GM23338 (cell line): ENCODE data around the gene FOXD1.

Source experiments
- CREB1 ChIP-seq: fragments of 250-450 bp; sonication (Bioruptor Pico); IDR thresholded peaks from 2 replicates; pipeline ENCODE4 v1.5.0; 2020; ENCODE audit warnings: low read depth, mild to moderate bottlenecking, moderate library complexity
- EZH2 ChIP-seq: fragments of 200-600 bp; sonication (generic); IDR thresholded peaks from one replicate; pipeline ENCODE4 v1.8.0; 2017; ENCODE audit warnings: antibody characterized with exemption, mild to moderate bottlenecking, low read depth; ENCODE audit not compliant: unreplicated experiment
- EZH2phosphoT487 ChIP-seq: fragments of 200-600 bp; sonication (generic); IDR thresholded peaks from one replicate; pipeline ENCODE4 v1.8.1; 2018; ENCODE audit warnings: antibody characterized with exemption; ENCODE audit not compliant: unreplicated experiment
- POLR2AphosphoS5 ChIP-seq: IDR thresholded peaks from 2 replicates; pipeline ENCODE4 v1.6.1; 2016; ENCODE audit warnings: antibody characterized with exemption, low read depth
- ZNF114 ChIP-seq: fragments of 250-450 bp; sonication (Bioruptor Pico); IDR thresholded peaks from 2 replicates; pipeline ENCODE4 v1.5.0; 2020; ENCODE audit warnings: mild to moderate bottlenecking, moderate library complexity
- TF ChIP-seq, protein P1 (sequence below), 2 experiments: fragments of 200-600 bp in 1 of 2; sonication (generic) in 1 of 2; conservative IDR thresholded peaks; 2 replicates each; pipeline versions ENCODE4 v1.5.1 to v1.6.1; 2016 to 2017; ENCODE audit warnings: antibody characterized with exemption in 2 of 2, low read depth in 2 of 2, mild to moderate bottlenecking in 2 of 2, moderate library complexity in 1 of 2
- TF ChIP-seq, protein P2 (sequence below): IDR thresholded peaks from one replicate; pipeline ENCODE4 v1.6.1; 2018; ENCODE audit warnings: antibody characterized with exemption; ENCODE audit not compliant: unreplicated experiment
- TF ChIP-seq, protein P3 (sequence below): IDR thresholded peaks from 2 replicates; pipeline ENCODE4 v1.6.1; 2016; ENCODE audit warnings: antibody characterized with exemption

DNA sequence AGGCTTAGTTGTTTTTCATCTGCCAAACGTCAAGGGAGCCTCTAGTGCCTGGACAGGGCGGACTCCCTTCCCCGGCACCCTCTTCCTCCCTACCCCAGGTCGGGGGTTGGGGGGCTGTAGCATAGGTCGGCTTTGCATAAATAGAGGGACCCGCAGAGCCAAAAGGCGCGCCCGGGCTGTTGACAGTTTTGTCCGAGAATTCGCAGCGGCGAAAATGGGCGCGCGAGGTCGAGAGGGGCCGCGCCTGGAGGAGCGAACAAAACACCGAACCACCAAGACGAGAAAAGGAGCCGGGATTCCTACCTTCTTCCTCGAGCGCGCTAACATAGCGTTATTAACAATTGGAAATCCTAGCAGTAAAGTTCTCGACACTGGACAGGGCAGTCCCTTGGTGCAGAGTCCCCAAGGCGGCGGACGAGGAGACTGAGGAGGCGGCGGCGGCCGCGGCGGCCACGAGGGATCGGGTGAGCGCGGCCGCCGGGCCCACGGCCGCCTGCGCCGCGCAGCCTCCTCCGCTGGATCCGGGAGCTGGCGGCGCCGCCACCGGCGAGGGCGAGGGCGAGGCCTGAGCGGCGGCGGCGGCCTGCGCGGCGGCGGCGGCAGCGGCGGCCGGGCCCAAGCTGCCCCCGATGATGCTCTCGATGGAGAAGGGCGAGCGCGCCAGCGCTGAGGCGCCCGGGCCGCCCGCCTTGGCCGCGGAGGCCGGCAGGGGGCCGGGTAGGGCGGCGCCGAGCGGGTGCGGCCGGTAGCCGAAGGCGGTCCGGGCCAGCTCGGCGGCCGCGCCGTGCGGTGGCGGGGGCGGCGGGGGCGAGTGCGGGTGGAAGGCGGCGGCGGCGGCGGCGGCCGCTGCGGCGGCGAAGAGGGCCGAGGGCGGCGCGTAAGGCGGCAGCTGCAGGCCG, 1.7 kb downstream of the FOXD1 start:
- TF ChIP-seq POLR2AphosphoS5 (no peak), EZH2phosphoT487 (peak; percentile 100), CREB1 (CRISPR knock-in tag) (no peak), EZH2 (peak; percentile 100), ZNF114 (CRISPR knock-in tag) (no peak)
- TF ChIP-seq, protein P1, sequence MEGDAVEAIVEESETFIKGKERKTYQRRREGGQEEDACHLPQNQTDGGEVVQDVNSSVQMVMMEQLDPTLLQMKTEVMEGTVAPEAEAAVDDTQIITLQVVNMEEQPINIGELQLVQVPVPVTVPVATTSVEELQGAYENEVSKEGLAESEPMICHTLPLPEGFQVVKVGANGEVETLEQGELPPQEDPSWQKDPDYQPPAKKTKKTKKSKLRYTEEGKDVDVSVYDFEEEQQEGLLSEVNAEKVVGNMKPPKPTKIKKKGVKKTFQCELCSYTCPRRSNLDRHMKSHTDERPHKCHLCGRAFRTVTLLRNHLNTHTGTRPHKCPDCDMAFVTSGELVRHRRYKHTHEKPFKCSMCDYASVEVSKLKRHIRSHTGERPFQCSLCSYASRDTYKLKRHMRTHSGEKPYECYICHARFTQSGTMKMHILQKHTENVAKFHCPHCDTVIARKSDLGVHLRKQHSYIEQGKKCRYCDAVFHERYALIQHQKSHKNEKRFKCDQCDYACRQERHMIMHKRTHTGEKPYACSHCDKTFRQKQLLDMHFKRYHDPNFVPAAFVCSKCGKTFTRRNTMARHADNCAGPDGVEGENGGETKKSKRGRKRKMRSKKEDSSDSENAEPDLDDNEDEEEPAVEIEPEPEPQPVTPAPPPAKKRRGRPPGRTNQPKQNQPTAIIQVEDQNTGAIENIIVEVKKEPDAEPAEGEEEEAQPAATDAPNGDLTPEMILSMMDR (conservative IDR thresholded peaks at IDR 0.05; ENCODE audit: low read depth in 2 of 2) = no peak
- TF ChIP-seq, protein P2, sequence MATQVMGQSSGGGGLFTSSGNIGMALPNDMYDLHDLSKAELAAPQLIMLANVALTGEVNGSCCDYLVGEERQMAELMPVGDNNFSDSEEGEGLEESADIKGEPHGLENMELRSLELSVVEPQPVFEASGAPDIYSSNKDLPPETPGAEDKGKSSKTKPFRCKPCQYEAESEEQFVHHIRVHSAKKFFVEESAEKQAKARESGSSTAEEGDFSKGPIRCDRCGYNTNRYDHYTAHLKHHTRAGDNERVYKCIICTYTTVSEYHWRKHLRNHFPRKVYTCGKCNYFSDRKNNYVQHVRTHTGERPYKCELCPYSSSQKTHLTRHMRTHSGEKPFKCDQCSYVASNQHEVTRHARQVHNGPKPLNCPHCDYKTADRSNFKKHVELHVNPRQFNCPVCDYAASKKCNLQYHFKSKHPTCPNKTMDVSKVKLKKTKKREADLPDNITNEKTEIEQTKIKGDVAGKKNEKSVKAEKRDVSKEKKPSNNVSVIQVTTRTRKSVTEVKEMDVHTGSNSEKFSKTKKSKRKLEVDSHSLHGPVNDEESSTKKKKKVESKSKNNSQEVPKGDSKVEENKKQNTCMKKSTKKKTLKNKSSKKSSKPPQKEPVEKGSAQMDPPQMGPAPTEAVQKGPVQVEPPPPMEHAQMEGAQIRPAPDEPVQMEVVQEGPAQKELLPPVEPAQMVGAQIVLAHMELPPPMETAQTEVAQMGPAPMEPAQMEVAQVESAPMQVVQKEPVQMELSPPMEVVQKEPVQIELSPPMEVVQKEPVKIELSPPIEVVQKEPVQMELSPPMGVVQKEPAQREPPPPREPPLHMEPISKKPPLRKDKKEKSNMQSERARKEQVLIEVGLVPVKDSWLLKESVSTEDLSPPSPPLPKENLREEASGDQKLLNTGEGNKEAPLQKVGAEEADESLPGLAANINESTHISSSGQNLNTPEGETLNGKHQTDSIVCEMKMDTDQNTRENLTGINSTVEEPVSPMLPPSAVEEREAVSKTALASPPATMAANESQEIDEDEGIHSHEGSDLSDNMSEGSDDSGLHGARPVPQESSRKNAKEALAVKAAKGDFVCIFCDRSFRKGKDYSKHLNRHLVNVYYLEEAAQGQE = no peak
- TF ChIP-seq, protein P3, sequence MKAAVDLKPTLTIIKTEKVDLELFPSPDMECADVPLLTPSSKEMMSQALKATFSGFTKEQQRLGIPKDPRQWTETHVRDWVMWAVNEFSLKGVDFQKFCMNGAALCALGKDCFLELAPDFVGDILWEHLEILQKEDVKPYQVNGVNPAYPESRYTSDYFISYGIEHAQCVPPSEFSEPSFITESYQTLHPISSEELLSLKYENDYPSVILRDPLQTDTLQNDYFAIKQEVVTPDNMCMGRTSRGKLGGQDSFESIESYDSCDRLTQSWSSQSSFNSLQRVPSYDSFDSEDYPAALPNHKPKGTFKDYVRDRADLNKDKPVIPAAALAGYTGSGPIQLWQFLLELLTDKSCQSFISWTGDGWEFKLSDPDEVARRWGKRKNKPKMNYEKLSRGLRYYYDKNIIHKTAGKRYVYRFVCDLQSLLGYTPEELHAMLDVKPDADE = no peak
